Left lung (tissue), 10 donors: ENCODE results near the gene PTPRD. TPM values are rescaled to one million over a fixed set of nuclear protein-coding genes. Genes with fewer than 3 reads are reported as not detected.
A peak's percentile ranks its signal among the peaks of the same experiment; 100 is the strongest.

ENCODE experiments used
- ATAC-seq: fragments of 200-7000 bp; cut with Tn5 transposase; one replicate; pipeline ENCODE4 v1.9.1; 2020; ENCODE audit warnings: moderate library complexity
- DNase-seq, 4 donors: peaks; one replicate each; pipeline ENCODE4 v3.0.0-alpha.2; 2013 to 2020
- H3K27ac ChIP-seq, 2 donors: fragments of 200-600 bp; sonication (generic) in 1 of 2; one replicate each; pipeline versions ENCODE4 v1.5.0 to v1.8.0; 2020 to 2021
- H3K27me3 ChIP-seq, 2 donors: fragments of 200-600 bp; sonication (generic) in 1 of 2; one replicate each; pipeline versions ENCODE4 v1.5.0 to v1.8.0; 2020 to 2021
- H3K36me3 ChIP-seq, 2 donors: fragments of 200-600 bp; sonication (generic) in 1 of 2; one replicate each; pipeline versions ENCODE4 v1.5.0 to v1.8.0; 2020 to 2021
- H3K4me1 ChIP-seq, 2 donors: fragments of 200-600 bp; one replicate each; pipeline ENCODE4 v1.8.0; 2021
- H3K4me3 ChIP-seq, 2 donors: fragments of 200-600 bp; sonication (generic) in 1 of 2; one replicate each; pipeline versions ENCODE4 v1.5.0 to v1.8.0; 2020 to 2021; ENCODE audit warnings: mild to moderate bottlenecking in 1 of 2
- H3K9me3 ChIP-seq, 2 donors: fragments of 200-600 bp; sonication (generic) in 1 of 2; one replicate each; pipeline versions ENCODE4 v1.5.0 to v1.8.0; 2020 to 2021
- intact Hi-C, 2 donors: fragments of 100-400 bp; cut with DNase I; formaldehyde crosslinking; loops; one replicate each; pipeline versions ENCODE4 v1.11.2 to v1.14.2; 2022
- polyA plus RNA-seq, 6 donors: library from polyadenylated mRNA; unstranded; fragments of 120-200 nt; gene quantifications; one replicate each; pipeline ENCODE4 v1.2.1, GENCODE V29; 2013; ENCODE audit not compliant: insufficient read length in 6 of 6
- total RNA-seq, 2 donors: library from RNA; stranded (reverse); fragmentation: NEBNext Ultra II Directional; extraction: Animal tissue kit (Norgen Biotek cat#: 25700); gene quantifications; one replicate each; pipeline ENCODE4 v1.2.1, GENCODE V29; 2021
- TF ChIP-seq, protein P1 (sequence below), 2 donors: fragments of 200-600 bp; sonication (generic) in 1 of 2; IDR thresholded peaks; one replicate each; pipeline versions ENCODE4 v1.5.0 to v1.8.0; 2021; ENCODE audit warnings: antibody characterized with exemption in 2 of 2
- donor health status: DM: no; HTN: yes; CAD: no.
- donor health status: DM: no; HTN: no; CAD: no.

PTPRD gene
- total and polyA plus RNA-seq, 8 donors = 24.2 to 167 (median 139) TPM

DNA sequence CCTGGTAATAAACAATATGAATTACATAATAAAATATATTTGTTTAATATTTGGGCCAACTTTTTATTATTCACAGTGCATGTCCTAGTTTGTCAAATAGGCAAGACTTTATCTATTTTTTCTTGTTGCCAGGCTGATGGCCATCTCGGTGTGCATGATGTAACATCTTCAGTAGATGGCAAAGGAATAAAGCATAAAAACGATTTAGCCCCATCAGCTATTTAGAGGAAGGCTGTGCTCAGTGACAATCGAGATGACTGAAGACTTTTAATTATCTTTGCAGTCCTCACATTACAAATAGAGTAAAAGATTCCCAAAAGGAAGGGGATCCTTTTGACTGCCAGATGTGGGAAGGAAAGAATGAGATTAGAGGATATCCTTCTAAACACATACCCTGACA lies 358.5 kb downstream of the PTPRD start:
- H3K27me3 ChIP-seq = no peaks in the 10 kb centered on the region
- no peaks in the 10 kb centered on the region for H3K9me3 ChIP-seq
- TF ChIP-seq, protein P1, sequence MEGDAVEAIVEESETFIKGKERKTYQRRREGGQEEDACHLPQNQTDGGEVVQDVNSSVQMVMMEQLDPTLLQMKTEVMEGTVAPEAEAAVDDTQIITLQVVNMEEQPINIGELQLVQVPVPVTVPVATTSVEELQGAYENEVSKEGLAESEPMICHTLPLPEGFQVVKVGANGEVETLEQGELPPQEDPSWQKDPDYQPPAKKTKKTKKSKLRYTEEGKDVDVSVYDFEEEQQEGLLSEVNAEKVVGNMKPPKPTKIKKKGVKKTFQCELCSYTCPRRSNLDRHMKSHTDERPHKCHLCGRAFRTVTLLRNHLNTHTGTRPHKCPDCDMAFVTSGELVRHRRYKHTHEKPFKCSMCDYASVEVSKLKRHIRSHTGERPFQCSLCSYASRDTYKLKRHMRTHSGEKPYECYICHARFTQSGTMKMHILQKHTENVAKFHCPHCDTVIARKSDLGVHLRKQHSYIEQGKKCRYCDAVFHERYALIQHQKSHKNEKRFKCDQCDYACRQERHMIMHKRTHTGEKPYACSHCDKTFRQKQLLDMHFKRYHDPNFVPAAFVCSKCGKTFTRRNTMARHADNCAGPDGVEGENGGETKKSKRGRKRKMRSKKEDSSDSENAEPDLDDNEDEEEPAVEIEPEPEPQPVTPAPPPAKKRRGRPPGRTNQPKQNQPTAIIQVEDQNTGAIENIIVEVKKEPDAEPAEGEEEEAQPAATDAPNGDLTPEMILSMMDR (IDR thresholded peaks at IDR 0.05) = no peak
- no peak overlapping the region for H3K27ac ChIP-seq
- intact Hi-C loops = no loop called here
- H3K4me3 ChIP-seq = no peak overlapping the region
- ATAC-seq (no peak), DNase-seq (no peak)
- H3K36me3 ChIP-seq = no peaks in the 10 kb centered on the region
- H3K4me1 ChIP-seq = no peaks in the 10 kb centered on the region

DNA sequence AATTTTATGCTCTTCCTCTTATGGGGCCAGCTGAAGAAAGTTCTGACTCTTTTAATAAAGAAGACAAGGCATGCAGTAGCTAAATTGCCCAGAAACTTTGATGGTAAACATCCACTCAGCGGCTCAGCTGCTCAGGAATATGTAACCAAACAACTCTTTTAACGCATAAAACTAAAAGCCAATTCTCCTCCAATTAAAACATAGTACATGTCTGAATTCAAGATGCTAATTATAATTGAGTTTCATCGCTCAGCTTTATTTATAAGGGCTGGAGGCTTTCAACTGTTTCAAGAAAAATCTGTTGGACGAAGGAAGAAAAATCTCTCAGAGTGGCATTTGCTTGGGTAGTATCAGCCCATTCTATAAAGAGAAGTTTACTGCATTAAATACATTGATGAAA lies 359.5 kb downstream of the PTPRD start:
- intact Hi-C loops = no loop called here

DNA sequence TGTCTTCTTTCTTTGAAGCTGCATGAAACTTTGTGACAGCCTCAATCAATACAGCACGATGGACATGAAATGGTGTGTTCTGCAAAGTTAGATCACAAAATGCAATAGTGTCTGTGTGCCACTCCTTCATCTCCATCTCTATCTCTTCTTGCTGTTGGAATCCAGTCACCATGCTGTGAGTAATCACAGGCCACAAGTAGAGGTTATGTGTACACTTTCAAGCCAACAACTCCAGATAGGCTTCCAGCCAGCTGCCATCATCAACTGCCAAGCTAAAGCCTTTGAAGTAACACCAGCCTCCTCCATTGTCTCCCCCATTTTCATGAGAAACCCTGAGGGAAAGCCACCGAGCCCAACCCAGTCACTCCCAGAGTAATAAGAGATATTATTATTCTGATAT lies 360.6 kb downstream of the PTPRD start:
- no peak overlapping the region for H3K27ac ChIP-seq
- H3K4me3 ChIP-seq = no peak overlapping the region
- peak; percentile 26 for ATAC-seq
- TF ChIP-seq, protein P1 (IDR thresholded peaks at IDR 0.05) = no peak
- intact Hi-C loops = no loop called here
- H3K4me1 ChIP-seq = no peaks in the 10 kb centered on the region
- no peaks in the 10 kb centered on the region for H3K36me3 ChIP-seq
- no peaks in the 10 kb centered on the region for H3K27me3 ChIP-seq
- DNase-seq = no peak
- H3K9me3 ChIP-seq = no peaks in the 10 kb centered on the region

More for the DNA sequence above, 359.5 kb downstream of the PTPRD start:
- Histone ChIP-seq H3K9me3 (no peaks in the 10 kb centered on the region), H3K4me1 (no peaks in the 10 kb centered on the region), H3K27ac (no peak overlapping the region), H3K36me3 (no peaks in the 10 kb centered on the region), H3K27me3 (no peaks in the 10 kb centered on the region), H3K4me3 (no peak overlapping the region)
- TF ChIP-seq, protein P1 (IDR thresholded peaks at IDR 0.05) = no peak
- DNase-seq (no peak), ATAC-seq (no peak)

DNA sequence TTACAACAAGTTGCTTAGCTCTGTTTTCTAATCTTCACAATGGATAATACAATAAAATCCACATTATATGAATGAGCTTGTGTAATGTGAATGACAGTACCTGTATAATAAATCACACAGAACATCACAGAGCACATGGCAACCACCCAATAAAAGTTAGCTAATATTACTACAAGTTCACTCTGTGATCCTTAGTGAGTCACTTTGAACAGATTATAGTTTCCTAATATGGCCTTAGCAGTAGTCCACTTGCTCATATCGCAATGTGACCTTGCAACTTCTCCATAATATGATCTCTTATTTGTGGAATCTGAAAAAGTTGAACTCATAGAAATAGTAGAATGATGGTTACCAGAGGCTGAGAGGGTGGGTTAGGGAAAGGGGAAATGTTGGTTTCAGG lies 361.3 kb downstream of the PTPRD start:
- H3K4me1 ChIP-seq = no peaks in the 10 kb centered on the region
- DNase-seq = no peak
- TF ChIP-seq, protein P1 (IDR thresholded peaks at IDR 0.05) = no peak
- intact Hi-C loops = no loop called here
- no peaks in the 10 kb centered on the region for H3K27me3 ChIP-seq
- no peaks in the 10 kb centered on the region for H3K36me3 ChIP-seq
- H3K4me3 ChIP-seq = no peak overlapping the region
- no peak for ATAC-seq
- H3K27ac ChIP-seq = no peak overlapping the region
- H3K9me3 ChIP-seq = no peaks in the 10 kb centered on the region

DNA sequence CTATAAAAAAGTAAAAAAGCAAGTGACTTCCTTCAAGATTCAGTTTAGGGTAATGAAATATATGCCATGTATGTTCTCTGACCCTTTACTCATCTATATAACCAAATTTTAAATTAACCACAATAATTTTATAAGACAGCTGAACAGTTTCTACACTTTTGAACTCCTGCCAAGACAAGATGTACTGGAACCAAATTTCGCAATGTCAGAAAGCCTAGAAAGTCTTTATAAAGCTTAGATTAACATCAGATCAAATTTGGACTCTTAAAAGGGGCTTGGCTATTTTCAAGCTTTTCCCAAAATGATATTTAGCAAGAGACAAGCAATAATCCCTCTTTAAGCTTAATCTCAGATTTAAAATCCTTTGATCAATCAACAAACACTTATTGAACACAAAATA lies 362.6 kb downstream of the PTPRD start:
- intact Hi-C loops = no loop called here
- no peaks in the 10 kb centered on the region for H3K9me3 ChIP-seq
- no peak overlapping the region for H3K4me3 ChIP-seq
- no peaks in the 10 kb centered on the region for H3K27me3 ChIP-seq
- no peaks in the 10 kb centered on the region for H3K4me1 ChIP-seq
- DNase-seq (peak in 1 of 4 donors; percentile 29), ATAC-seq (no peak)
- no peaks in the 10 kb centered on the region for H3K36me3 ChIP-seq
- no peak overlapping the region for H3K27ac ChIP-seq
- TF ChIP-seq, protein P1 (IDR thresholded peaks at IDR 0.05) = no peak
